Activated CD8-positive, alpha-beta memory T cell treated with anti-CD3 and anti-CD28 coated beads for 24 hours (primary cell): ENCODE results near the gene IL31.
"Not testable (repeated sequence)": the region's sequence is repeated elsewhere in the genome, so short reads cannot be mapped to it uniquely, and the experiment has no call there.

Source experiments
- DNase-seq: peaks from one replicate; pipeline ENCODE4 v3.0.0-alpha.2; 2020

The IL31 gene

GRCh38 chr12:122190842-122191668 is 17.0 kb upstream of the IL31 start:
- DNase-seq = peak; percentile 87

- DNase-seq = no peak
Measured at GRCh38 chr12:122189626-122190475, 15.8 kb upstream of the IL31 start.

- no peak for DNase-seq
Measured at GRCh38 chr12:122187466-122187865, 13.4 kb upstream of the IL31 start.

GRCh38 chr12:122185494-122186082 is 11.6 kb upstream of the IL31 start:
- DNase-seq = no peak

- DNase-seq = no peak
Measured at GRCh38 chr12:122185079-122185478, 11.1 kb upstream of the IL31 start.

- no peak for DNase-seq
Measured at GRCh38 chr12:122184517-122184916, 10.5 kb upstream of the IL31 start.

- no peak for DNase-seq
Measured at GRCh38 chr12:122183588-122183940, 9.5 kb upstream of the IL31 start.

- peak; percentile 72 for DNase-seq
Measured at GRCh38 chr12:122182887-122183587, 9.0 kb upstream of the IL31 start, which contains the start of gene LRRC43. Gene LRRC43, plus strand, starts transcription at chr12:122183123. Its CDS starts 22 bp downstream, at chr12:122183145.

GRCh38 chr12:122176473-122176872 is 2.5 kb upstream of the IL31 start:
- not testable (repeated sequence) for DNase-seq

GRCh38 chr12:122172262-122172939 is 1.6 kb downstream of the IL31 start:
- no peak for DNase-seq

- no peak for DNase-seq
Measured at GRCh38 chr12:122171399-122171798, 2.6 kb downstream of the IL31 start.

GRCh38 chr12:122168492-122168891 is 5.5 kb downstream of the IL31 start:
- DNase-seq = no peak

- DNase-seq = no peak
Measured at GRCh38 chr12:122167356-122167925, 6.6 kb downstream of the IL31 start.

- DNase-seq = peak; percentile 73
Measured at GRCh38 chr12:122166422-122167349, 7.3 kb downstream of the IL31 start.

GRCh38 chr12:122162976-122163375 is 11.0 kb downstream of the IL31 start:
- no peak for DNase-seq

- no peak for DNase-seq
Measured at GRCh38 chr12:122161682-122162081, 12.3 kb downstream of the IL31 start.

GRCh38 chr12:122160761-122161160 is 13.3 kb downstream of the IL31 start:
- no peak for DNase-seq

- no peak for DNase-seq
Measured at GRCh38 chr12:122159882-122160281, 14.1 kb downstream of the IL31 start.

- no peak for DNase-seq
Measured at GRCh38 chr12:122158700-122159285, 15.2 kb downstream of the IL31 start.

GRCh38 chr12:122155705-122156104 is 18.3 kb downstream of the IL31 start:
- no peak for DNase-seq
